Myocyte (in vitro differentiated cells): ENCODE measurements around the gene UBQLN2. TPM values are rescaled to one million over a fixed set of nuclear protein-coding genes. Genes with fewer than 3 reads are reported as not detected.

Experiments
- total RNA-seq: library from RNA; depleted of rRNA; stranded (reverse); fragments of >200 nt; gene quantifications from 2 replicates; pipeline ENCODE4 v1.2.3, GENCODE V29; 2014

The UBQLN2 gene
- total RNA-seq, 1 donor from 2014 or later: 23.2 TPM

Other genes with a start within 250 kb of the UBQLN2 start
- gene NBDY, start 165.6 kb downstream of the UBQLN2 start, total RNA-seq: 13.9 and 15.6 TPM in 2 replicates